Smooth muscle cell (in vitro differentiated cells): ENCODE data around the gene PARM1. TPM values are rescaled to one million over a fixed set of nuclear protein-coding genes. Genes with fewer than 3 reads are reported as not detected.

Experiments
- DNase-seq: peaks from one replicate; lab custom pipeline; 2025; ENCODE audit not compliant: unreplicated experiment; lab: John Stamatoyannopoulos, UW
- H2AFZ ChIP-seq: fragments of 200-600 bp; sonication (generic); 2 replicates; pipeline ENCODE4 v1.6.0; 2016; ENCODE audit warnings: antibody characterized with exemption, low read depth, mild to moderate bottlenecking
- H3F3A ChIP-seq: fragments of 200-600 bp; sonication (generic); 2 replicates; pipeline ENCODE4 v1.6.0; 2017; ENCODE audit warnings: antibody characterized with exemption, low read depth
- H3K27ac ChIP-seq: fragments of 200-600 bp; sonication (generic); 2 replicates; pipeline ENCODE4 v1.5.1; 2016; ENCODE audit warnings: low read depth, mild to moderate bottlenecking
- H3K27me3 ChIP-seq: fragments of 200-600 bp; sonication (generic); 2 replicates; pipeline ENCODE4 v1.6.1; 2016; ENCODE audit warnings: low read depth, mild to moderate bottlenecking
- H3K36me3 ChIP-seq: fragments of 200-600 bp; sonication (generic); 2 replicates; pipeline ENCODE4 v1.5.1; 2016; ENCODE audit warnings: low read depth
- H3K4me1 ChIP-seq: fragments of 200-600 bp; sonication (generic); 2 replicates; pipeline ENCODE4 v1.5.1; 2016; ENCODE audit warnings: low read depth
- H3K4me2 ChIP-seq: fragments of 200-600 bp; sonication (generic); 2 replicates; pipeline ENCODE4 v1.6.0; 2016; ENCODE audit warnings: mild to moderate bottlenecking
- H3K4me3 ChIP-seq: fragments of 200-600 bp; sonication (generic); 2 replicates; pipeline ENCODE4 v1.5.1; 2016; ENCODE audit warnings: mild to moderate bottlenecking
- H3K79me2 ChIP-seq: fragments of 200-600 bp; sonication (generic); 2 replicates; pipeline ENCODE4 v1.6.0; 2016; ENCODE audit warnings: low read depth, mild to moderate bottlenecking
- H3K9ac ChIP-seq: fragments of 200-600 bp; sonication (generic); 2 replicates; pipeline ENCODE4 v1.6.0; 2016; ENCODE audit warnings: low read depth
- H3K9me3 ChIP-seq: fragments of 200-600 bp; sonication (generic); replicated peaks from 2 replicates; pipeline ENCODE4 v1.5.1; 2016; ENCODE audit warnings: low read depth
- H4K20me1 ChIP-seq: fragments of 200-600 bp; sonication (generic); 2 replicates; pipeline ENCODE4 v1.6.0; 2016; ENCODE audit warnings: low read depth
- WGBS: methylation state at CpG from one replicate; pipeline ENCODE4 v1.1.7; 2016; ENCODE audit warnings: low lambda C conversion rate; 5-methylcytosine and 5-hydroxymethylcytosine counted together
- polyA plus RNA-seq: library from polyadenylated mRNA; unstranded; fragments of >200 nt; fragmentation: Nextera tagmentation; extraction: Ambion mirVana; gene quantifications from 2 replicates; pipeline ENCODE4 v1.2.1, GENCODE V29; 2016
- total RNA-seq: library from RNA; depleted of rRNA; stranded (reverse); fragments of >200 nt; gene quantifications from 2 replicates; pipeline ENCODE4 v1.2.3, GENCODE V29; 2014
- TF ChIP-seq, protein P1 (sequence below): fragments of 200-600 bp; sonication (generic); IDR thresholded peaks from 2 replicates; pipeline ENCODE4 v1.5.1; 2017; ENCODE audit warnings: borderline replicate concordance, mild to moderate bottlenecking, antibody characterized with exemption; ENCODE audit not compliant: insufficient read depth, poor library complexity, severe bottlenecking

Gene PARM1
- total and polyA plus RNA-seq, 2 experiments from 2014 or later = 38.5 to 46.4 TPM

- no peak overlapping the region for H3K9ac ChIP-seq
- no peak overlapping the region for H3K4me3 ChIP-seq
- no peaks in the 10 kb centered on the region for H3K9me3 ChIP-seq
- no peaks in the 10 kb centered on the region for H3K4me1 ChIP-seq
- no peaks in the 10 kb centered on the region for H3K36me3 ChIP-seq
- no peak overlapping the region for H3K27ac ChIP-seq
- H3K27me3 ChIP-seq = no peaks in the 10 kb centered on the region
- H3F3A ChIP-seq = no peaks in the 10 kb centered on the region
- TF ChIP-seq, protein P1, sequence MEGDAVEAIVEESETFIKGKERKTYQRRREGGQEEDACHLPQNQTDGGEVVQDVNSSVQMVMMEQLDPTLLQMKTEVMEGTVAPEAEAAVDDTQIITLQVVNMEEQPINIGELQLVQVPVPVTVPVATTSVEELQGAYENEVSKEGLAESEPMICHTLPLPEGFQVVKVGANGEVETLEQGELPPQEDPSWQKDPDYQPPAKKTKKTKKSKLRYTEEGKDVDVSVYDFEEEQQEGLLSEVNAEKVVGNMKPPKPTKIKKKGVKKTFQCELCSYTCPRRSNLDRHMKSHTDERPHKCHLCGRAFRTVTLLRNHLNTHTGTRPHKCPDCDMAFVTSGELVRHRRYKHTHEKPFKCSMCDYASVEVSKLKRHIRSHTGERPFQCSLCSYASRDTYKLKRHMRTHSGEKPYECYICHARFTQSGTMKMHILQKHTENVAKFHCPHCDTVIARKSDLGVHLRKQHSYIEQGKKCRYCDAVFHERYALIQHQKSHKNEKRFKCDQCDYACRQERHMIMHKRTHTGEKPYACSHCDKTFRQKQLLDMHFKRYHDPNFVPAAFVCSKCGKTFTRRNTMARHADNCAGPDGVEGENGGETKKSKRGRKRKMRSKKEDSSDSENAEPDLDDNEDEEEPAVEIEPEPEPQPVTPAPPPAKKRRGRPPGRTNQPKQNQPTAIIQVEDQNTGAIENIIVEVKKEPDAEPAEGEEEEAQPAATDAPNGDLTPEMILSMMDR = no peak
- H3K79me2 ChIP-seq = no peaks in the 10 kb centered on the region
- H4K20me1 ChIP-seq = no peaks in the 10 kb centered on the region
- 87% methylated on average over 2 of the region's 2 CpGs for WGBS
- DNase-seq = no peak
- H3K4me2 ChIP-seq = no peak overlapping the region
- no peak overlapping the region for H2AFZ ChIP-seq
Observed at GRCh38 chr4:74897386-74897785, 35.5 kb upstream of the PARM1 start.

- WGBS = 44% methylated on average over 2 of the region's 2 CpGs
- Histone ChIP-seq H4K20me1 (no peaks in the 10 kb centered on the region), H2AFZ (no peak overlapping the region), H3K4me2 (no peak overlapping the region), H3K9me3 (no peaks in the 10 kb centered on the region), H3F3A (no peaks in the 10 kb centered on the region), H3K27me3 (no peaks in the 10 kb centered on the region), H3K4me3 (no peak overlapping the region), H3K9ac (no peak overlapping the region), H3K36me3 (no peaks in the 10 kb centered on the region), H3K27ac (no peak overlapping the region), H3K79me2 (no peaks in the 10 kb centered on the region), H3K4me1 (no peaks in the 10 kb centered on the region)
- TF ChIP-seq, protein P1 = no peak
- DNase-seq = no peak
Observed at GRCh38 chr4:74900862-74901261, 32.1 kb upstream of the PARM1 start.

- Histone ChIP-seq H3K27ac (no peak overlapping the region), H3F3A (no peaks in the 10 kb centered on the region), H2AFZ (no peak overlapping the region), H3K4me1 (no peaks in the 10 kb centered on the region), H3K27me3 (no peaks in the 10 kb centered on the region), H3K4me2 (no peak overlapping the region), H3K9ac (no peak overlapping the region), H3K79me2 (no peaks in the 10 kb centered on the region), H3K36me3 (no peaks in the 10 kb centered on the region), H3K9me3 (no peaks in the 10 kb centered on the region), H4K20me1 (no peaks in the 10 kb centered on the region), H3K4me3 (no peak overlapping the region)
- 98% methylated on average over 3 of the region's 3 CpGs for WGBS
- TF ChIP-seq, protein P1 = no peak
- no peak for DNase-seq
Observed at GRCh38 chr4:74904509-74905065, 28.3 kb upstream of the PARM1 start.

DNA sequence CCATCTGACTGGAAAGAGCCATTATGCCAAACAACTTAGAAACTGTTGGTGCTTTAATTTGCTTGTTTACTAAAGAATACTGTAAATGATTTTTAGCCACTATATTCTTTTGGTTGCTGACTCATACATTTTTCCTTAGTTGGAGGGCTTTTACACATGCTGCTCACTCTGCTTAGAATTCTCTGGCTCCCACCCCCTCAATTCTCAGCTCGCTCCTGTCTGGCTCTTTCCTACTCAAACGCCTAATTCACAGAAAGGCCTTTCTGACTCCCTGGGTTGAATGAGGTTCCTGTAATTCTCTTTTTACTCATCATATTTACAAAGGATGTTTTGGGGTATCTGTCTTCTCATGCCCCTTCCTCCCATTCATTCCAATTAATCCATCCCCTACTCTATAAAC, 26.1 kb upstream of the PARM1 start:
- TF ChIP-seq, protein P1 = no peak
- H3K79me2 ChIP-seq = no peaks in the 10 kb centered on the region
- no peaks in the 10 kb centered on the region for H3K9me3 ChIP-seq
- no peaks in the 10 kb centered on the region for H3K4me1 ChIP-seq
- DNase-seq = no peak
- H3F3A ChIP-seq = no peaks in the 10 kb centered on the region
- peak overlapping the region; percentile 91 for H3K27ac ChIP-seq
- no peak overlapping the region for H3K4me3 ChIP-seq
- H2AFZ ChIP-seq = peak overlapping the region; percentile 21
- no peaks in the 10 kb centered on the region for H3K27me3 ChIP-seq
- no peaks in the 10 kb centered on the region for H4K20me1 ChIP-seq
- no peaks in the 10 kb centered on the region for H3K36me3 ChIP-seq
- peak overlapping the region; percentile 64 for H3K4me2 ChIP-seq
- H3K9ac ChIP-seq = peak overlapping the region; percentile 47
- WGBS = 25% methylated on average over 2 of the region's 2 CpGs
